Kidney epithelial cell (primary cell): ENCODE data around the gene CMPK2. TPM values are rescaled to one million over a fixed set of nuclear protein-coding genes. Genes with fewer than 3 reads are reported as not detected.

Experiments
- DNase-seq: peaks from one replicate; pipeline ENCODE4 v3.0.0-alpha.2; 2010; ENCODE audit warnings: low read depth
- H3K27me3 ChIP-seq: 2 replicates; pipeline ENCODE4 v1.6.0; 2011; ENCODE audit warnings: low read length; ENCODE audit not compliant: control insufficient read depth, insufficient read depth
- H3K36me3 ChIP-seq: 2 replicates; pipeline ENCODE4 v1.5.1; 2011; ENCODE audit warnings: low read length; ENCODE audit not compliant: control insufficient read depth, insufficient read depth
- H3K4me3 ChIP-seq: 2 replicates; pipeline ENCODE4 v1.5.1; 2011; ENCODE audit warnings: low read depth, mild to moderate bottlenecking, control low read depth, low read length
- CTCF ChIP-seq: IDR thresholded peaks from 2 replicates; pipeline ENCODE4 v1.5.1; 2011; ENCODE audit warnings: mild to moderate bottlenecking, moderate library complexity, low read length, control low read depth, inconsistent platforms; ENCODE audit not compliant: insufficient read depth, poor library complexity, severe bottlenecking
- total RNA-seq: library from RNA; depleted of rRNA; stranded (reverse); fragments of >200 nt; gene quantifications from 2 replicates; pipeline ENCODE4 v1.2.3, GENCODE V29; 2015

Gene CMPK2, protein sequence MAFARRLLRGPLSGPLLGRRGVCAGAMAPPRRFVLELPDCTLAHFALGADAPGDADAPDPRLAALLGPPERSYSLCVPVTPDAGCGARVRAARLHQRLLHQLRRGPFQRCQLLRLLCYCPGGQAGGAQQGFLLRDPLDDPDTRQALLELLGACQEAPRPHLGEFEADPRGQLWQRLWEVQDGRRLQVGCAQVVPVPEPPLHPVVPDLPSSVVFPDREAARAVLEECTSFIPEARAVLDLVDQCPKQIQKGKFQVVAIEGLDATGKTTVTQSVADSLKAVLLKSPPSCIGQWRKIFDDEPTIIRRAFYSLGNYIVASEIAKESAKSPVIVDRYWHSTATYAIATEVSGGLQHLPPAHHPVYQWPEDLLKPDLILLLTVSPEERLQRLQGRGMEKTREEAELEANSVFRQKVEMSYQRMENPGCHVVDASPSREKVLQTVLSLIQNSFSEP
- total RNA-seq: 9.0 and 9.8 TPM in 2 replicates

DNA sequence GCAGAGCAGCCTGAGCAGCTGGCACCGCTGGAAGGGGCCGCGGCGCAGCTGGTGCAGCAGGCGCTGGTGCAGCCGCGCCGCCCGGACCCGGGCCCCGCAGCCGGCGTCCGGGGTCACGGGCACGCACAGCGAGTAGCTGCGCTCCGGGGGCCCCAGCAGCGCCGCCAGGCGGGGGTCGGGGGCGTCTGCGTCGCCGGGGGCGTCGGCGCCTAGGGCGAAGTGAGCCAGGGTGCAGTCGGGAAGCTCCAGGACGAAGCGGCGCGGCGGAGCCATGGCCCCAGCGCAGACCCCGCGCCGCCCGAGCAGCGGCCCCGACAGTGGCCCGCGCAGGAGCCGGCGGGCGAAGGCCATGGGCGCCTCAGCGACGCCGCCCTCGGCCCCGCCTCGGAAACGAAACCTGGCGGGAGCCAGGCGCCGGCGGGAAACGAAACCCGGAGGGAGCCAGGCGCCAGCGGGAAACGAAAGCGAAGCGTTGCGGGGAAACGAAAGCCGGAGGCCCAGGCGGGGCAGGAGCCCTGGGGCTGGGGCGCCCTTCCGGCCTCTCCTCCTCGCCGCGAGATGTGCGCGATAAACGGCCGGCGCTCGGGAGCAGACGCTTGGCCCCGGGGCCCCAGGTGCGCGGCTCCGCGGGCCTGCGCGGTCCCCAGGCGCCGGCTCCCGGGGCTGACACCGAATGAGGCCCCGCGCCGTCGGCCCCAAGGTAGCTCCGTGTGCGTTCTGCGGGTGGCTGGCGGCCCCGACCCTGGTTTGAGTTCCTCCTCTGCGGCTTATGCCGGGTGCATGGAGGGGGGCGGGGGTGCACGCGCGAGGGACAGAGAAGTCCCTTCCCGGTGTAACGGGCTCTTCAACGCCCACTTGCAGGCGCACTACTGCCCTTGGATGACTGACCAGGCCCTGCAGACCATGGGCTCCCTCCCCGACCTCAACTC lies at the start of gene CMPK2:
Gene CMPK2 (minus strand): TSS at position 562 of the 929 bp plus-strand sequence. CDS start 211 bp downstream, at position 351.
- DNase-seq: no peak
- peak within 1 kb of the TSS; percentile 60 for H3K4me3 ChIP-seq
- no peak for TF ChIP-seq CTCF

DNA sequence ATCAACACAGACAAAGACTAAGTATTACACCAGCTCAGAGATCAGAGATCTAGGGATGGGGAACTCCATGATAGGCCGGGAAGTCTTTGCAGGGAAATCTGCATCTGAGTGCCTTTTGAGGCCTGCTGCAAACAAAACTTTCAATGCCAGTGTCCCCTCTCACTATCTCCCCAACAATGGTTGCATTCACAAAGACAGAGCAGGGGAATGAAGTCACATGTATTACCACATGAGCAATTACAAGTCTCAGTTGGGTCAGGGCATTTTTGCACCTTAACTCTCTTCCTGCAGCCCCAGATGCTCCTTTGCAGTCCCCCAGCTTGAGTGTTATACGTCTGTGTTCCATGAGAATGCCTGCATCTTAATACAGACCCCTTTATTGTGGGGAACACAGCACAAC lies 49.7 kb upstream of the CMPK2 start:
- Histone ChIP-seq H3K4me3 (no peak overlapping the region), H3K27me3 (no peaks in the 10 kb centered on the region), H3K36me3 (no peaks in the 10 kb centered on the region)
- no peak for DNase-seq
- TF ChIP-seq CTCF: no peak

More for the DNA sequence above, at the start of gene CMPK2:
- no peaks in the 10 kb centered on the region for H3K36me3 ChIP-seq
- no peaks in the 10 kb centered on the region for H3K27me3 ChIP-seq

DNA sequence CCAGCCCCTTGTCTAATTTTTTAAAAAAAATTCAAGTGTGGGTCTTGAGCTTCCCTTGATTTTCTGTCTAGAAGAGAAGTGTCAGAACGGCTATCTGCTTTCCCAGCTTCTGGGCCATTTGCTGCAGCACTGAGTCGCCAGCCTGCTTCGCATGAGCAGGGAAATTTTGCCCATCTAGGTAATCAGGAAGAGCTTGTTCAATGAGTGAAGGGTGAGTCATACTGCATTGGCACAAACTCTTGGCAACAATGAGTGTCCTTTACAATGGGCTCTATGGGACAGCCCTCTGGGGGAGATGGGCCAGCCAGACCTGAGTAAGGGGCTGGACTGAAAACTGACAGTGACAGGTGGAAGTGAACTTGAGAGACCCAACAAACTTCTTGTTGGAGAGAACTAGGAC lies 49.1 kb upstream of the CMPK2 start:
- peak; percentile 66 for DNase-seq
- H3K36me3 ChIP-seq: no peaks in the 10 kb centered on the region
- no peaks in the 10 kb centered on the region for H3K27me3 ChIP-seq
- TF ChIP-seq CTCF: no peak
- no peak overlapping the region for H3K4me3 ChIP-seq

GRCh38 chr2:6913415-6914157 lies 47.9 kb upstream of the CMPK2 start:
- Histone ChIP-seq H3K27me3 (no peaks in the 10 kb centered on the region), H3K36me3 (no peaks in the 10 kb centered on the region), H3K4me3 (no peak overlapping the region)
- DNase-seq: no peak
- no peak for TF ChIP-seq CTCF

GRCh38 chr2:6911721-6912120 lies 46.0 kb upstream of the CMPK2 start:
- no peak for DNase-seq
- TF ChIP-seq CTCF: no peak
- Histone ChIP-seq H3K4me3 (no peak overlapping the region), H3K36me3 (no peaks in the 10 kb centered on the region), H3K27me3 (no peaks in the 10 kb centered on the region)
